ENCODE data around the gene PYCARD. TPM values are rescaled to one million over a fixed set of nuclear protein-coding genes. Genes with fewer than 3 reads are reported as not detected.
"Not testable (repeated sequence)": the region's sequence is repeated elsewhere in the genome, so short reads cannot be mapped to it uniquely, and the experiment has no call there.

Gene PYCARD
- total RNA-seq, 4 donors from 2014 or later: 33.3 to 128 (median 90.6) TPM

- peaks cover 7 to 19% (median 11%) of the 10 kb centered on the region in 4 donors for H3K4me1 ChIP-seq
- no peak for TF ChIP-seq EP300 (IDR thresholded peaks at IDR 0.05; ENCODE audit: low read depth)
- TF ChIP-seq, protein P1, sequence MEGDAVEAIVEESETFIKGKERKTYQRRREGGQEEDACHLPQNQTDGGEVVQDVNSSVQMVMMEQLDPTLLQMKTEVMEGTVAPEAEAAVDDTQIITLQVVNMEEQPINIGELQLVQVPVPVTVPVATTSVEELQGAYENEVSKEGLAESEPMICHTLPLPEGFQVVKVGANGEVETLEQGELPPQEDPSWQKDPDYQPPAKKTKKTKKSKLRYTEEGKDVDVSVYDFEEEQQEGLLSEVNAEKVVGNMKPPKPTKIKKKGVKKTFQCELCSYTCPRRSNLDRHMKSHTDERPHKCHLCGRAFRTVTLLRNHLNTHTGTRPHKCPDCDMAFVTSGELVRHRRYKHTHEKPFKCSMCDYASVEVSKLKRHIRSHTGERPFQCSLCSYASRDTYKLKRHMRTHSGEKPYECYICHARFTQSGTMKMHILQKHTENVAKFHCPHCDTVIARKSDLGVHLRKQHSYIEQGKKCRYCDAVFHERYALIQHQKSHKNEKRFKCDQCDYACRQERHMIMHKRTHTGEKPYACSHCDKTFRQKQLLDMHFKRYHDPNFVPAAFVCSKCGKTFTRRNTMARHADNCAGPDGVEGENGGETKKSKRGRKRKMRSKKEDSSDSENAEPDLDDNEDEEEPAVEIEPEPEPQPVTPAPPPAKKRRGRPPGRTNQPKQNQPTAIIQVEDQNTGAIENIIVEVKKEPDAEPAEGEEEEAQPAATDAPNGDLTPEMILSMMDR (IDR thresholded peaks at IDR 0.05): no peak
- no peak for TF ChIP-seq POLR2A (IDR thresholded peaks at IDR 0.05)
- TF ChIP-seq POLR2AphosphoS5 (IDR thresholded peaks at IDR 0.05): no peak
- H3K9me3 ChIP-seq: no peaks in the 10 kb centered on the region
- no peaks in the 10 kb centered on the region for H3K27me3 ChIP-seq
- no peak for DNase-seq
- intact Hi-C loops (cut with DNase I; ENCODE audit: low total_unique reads): no loop called here
- H3K36me3 ChIP-seq: peaks cover 0 to 46% (median 13%) of the 10 kb centered on the region in 4 donors
- 86 to 98% methylated on average over 7 to 17 of the region's 17 CpGs for WGBS, 2 donors (ENCODE audit: low coverage in 1 of 2)
- in situ Hi-C loops (cut with MboI; ENCODE audit: low pct_ligation_motif_present in 1 of 4, low pct_unique_long_range_greater_than_20kb in 1 of 4, low sequenced_read_pairs in 3 of 4): loop anchor here in 2 of 4 donors (10.0 to 25.0 kb wide), 2 partner anchors 241 to 248 kb away; partner anchors contain the start of genes ZNF843 (in 2 of the 2) and COX6A2 (in 1 of the 2)
- H3K27ac ChIP-seq: no peak overlapping the region
- H3K4me3 ChIP-seq: no peak overlapping the region
These were observed 6.1 kb downstream of the PYCARD start for GRCh38 chr16:31196324-31197088.

DNA sequence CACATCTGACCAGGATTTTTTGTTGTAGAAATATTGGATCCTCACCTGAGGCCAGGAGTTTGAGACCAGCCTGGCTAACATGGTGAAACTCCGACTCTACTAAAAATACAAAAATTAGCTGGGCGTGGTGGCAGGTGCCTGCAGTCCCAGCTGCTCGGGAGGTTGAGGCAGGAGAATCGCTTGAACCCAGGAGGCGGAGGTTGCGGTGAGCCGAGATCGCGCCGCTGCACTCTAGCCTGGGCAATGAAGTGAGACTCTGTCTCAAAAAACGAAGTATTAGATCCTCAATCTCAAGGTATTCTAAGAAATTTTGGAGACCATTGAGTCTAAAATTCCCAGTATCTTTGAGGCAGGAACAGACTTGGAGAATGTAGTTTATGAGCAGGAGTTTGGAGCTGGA, 6.7 kb downstream of the PYCARD start:
- DNase-seq; intact Hi-C loops (cut with DNase I; ENCODE audit: low total_unique reads): not testable (repeated sequence)

GRCh38 chr16:31194898-31195297, 7.7 kb downstream of the PYCARD start:
- H3K27ac ChIP-seq: no peak overlapping the region
- no peaks in the 10 kb centered on the region for H3K27me3 ChIP-seq
- TF ChIP-seq POLR2AphosphoS5 (IDR thresholded peaks at IDR 0.05) (no peak), EP300 (IDR thresholded peaks at IDR 0.05; ENCODE audit: low read depth) (no peak), POLR2A (IDR thresholded peaks at IDR 0.05) (no peak)
- TF ChIP-seq, protein P1 (IDR thresholded peaks at IDR 0.05): no peak
- intact Hi-C loops (cut with DNase I; ENCODE audit: low total_unique reads): no loop called here
- peaks cover 0 to 62% (median 24%) of the 10 kb centered on the region in 4 donors for H3K36me3 ChIP-seq
- 73 to 75% methylated on average over 7 of the region's 7 CpGs for WGBS, 2 donors (ENCODE audit: low coverage in 1 of 2)
- in situ Hi-C loops (cut with MboI; ENCODE audit: low pct_ligation_motif_present in 1 of 4, low pct_unique_long_range_greater_than_20kb in 1 of 4, low sequenced_read_pairs in 3 of 4): loop anchor here in 2 of 4 donors (10.0 to 25.0 kb wide), 2 partner anchors 242 to 250 kb away; partner anchors contain the start of genes ZNF843 (in 2 of the 2) and COX6A2 (in 1 of the 2)
- no peak for DNase-seq
- H3K4me1 ChIP-seq: peaks cover 0 to 3% (median 0%) of the 10 kb centered on the region in 4 donors
- H3K9me3 ChIP-seq: no peaks in the 10 kb centered on the region
- H3K4me3 ChIP-seq: no peak overlapping the region

More for the DNA sequence above, 6.7 kb downstream of the PYCARD start:
- not testable (repeated sequence) for H3K9me3 ChIP-seq, H3K27me3 ChIP-seq, H3K27ac ChIP-seq, H3K4me3 ChIP-seq
- WGBS, 2 donors (ENCODE audit: low coverage in 1 of 2): 95 to 96% methylated on average over 4 to 11 of the region's 11 CpGs
- Histone ChIP-seq H3K4me1 (peaks cover under 1 to 12% (median 4%) of the 10 kb centered on the region in 4 donors), H3K36me3 (peaks cover 0 to 52% (median 17%) of the 10 kb centered on the region in 4 donors)
- in situ Hi-C loops (cut with MboI; ENCODE audit: low pct_ligation_motif_present in 1 of 4, low pct_unique_long_range_greater_than_20kb in 1 of 4, low sequenced_read_pairs in 3 of 4): loop anchor here in 2 of 4 donors (10.0 to 25.0 kb wide), 2 partner anchors 241 to 249 kb away; partner anchors contain the start of genes ZNF843 (in 2 of the 2) and COX6A2 (in 1 of the 2)

DNA sequence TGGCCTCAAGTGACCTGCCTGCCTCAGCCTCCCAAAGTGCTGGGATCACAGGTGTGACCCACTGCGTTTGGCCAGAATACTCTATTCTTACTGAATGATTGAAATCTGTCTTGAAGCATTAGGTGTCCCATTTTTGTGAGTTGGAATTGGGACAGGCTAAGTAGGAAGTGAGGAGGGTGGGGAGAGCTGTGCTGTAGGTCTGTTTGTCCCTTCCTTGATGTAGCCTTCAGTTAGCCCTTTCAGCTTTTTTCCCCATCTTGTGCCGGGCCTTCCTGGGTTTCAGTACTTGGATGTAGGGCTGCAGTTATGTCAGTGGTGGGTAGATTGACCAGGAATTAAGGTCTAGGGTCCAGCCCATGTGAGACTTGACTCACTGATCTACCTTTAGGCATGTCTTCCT, 8.7 kb downstream of the PYCARD start:
- in situ Hi-C loops (cut with MboI; ENCODE audit: low pct_ligation_motif_present in 1 of 4, low pct_unique_long_range_greater_than_20kb in 1 of 4, low sequenced_read_pairs in 3 of 4) (loop anchor here in 2 of 4 donors (10.0 to 25.0 kb wide), 2 partner anchors 243 to 251 kb away; partner anchors contain the start of genes ZNF843 (in 2 of the 2) and COX6A2 (in 1 of the 2)), intact Hi-C loops (cut with DNase I; ENCODE audit: low total_unique reads) (no loop called here)
- no peaks in the 10 kb centered on the region for H3K9me3 ChIP-seq
- H3K27ac ChIP-seq: no peak overlapping the region
- no peak for DNase-seq
- H3K4me3 ChIP-seq: no peak overlapping the region
- 93 to 100% methylated on average over 1 to 2 of the region's 2 CpGs for WGBS, 2 donors (ENCODE audit: low coverage in 1 of 2)
- H3K4me1 ChIP-seq: no peaks in the 10 kb centered on the region
- H3K27me3 ChIP-seq: no peaks in the 10 kb centered on the region
- TF ChIP-seq POLR2AphosphoS5 (IDR thresholded peaks at IDR 0.05) (no peak), POLR2A (IDR thresholded peaks at IDR 0.05) (no peak), EP300 (IDR thresholded peaks at IDR 0.05; ENCODE audit: low read depth) (no peak)
- TF ChIP-seq, protein P1 (IDR thresholded peaks at IDR 0.05): no peak
- peaks cover 0 to 72% (median 29%) of the 10 kb centered on the region in 4 donors for H3K36me3 ChIP-seq

Measured in transverse colon (tissue), 4 donors.